HPDE6-E6E7 (cell line): ENCODE data around the gene GPR89B.
A peak's percentile ranks its signal among the peaks of the same experiment; 100 is the strongest.
"Not testable (repeated sequence)": the region's sequence is repeated elsewhere in the genome, so short reads cannot be mapped to it uniquely, and the experiment has no call there.

Experiments
- DNase-seq: peaks from one replicate; pipeline ENCODE4 v3.0.0; 2011; ENCODE audit warnings: missing footprints; ENCODE audit errors: extremely low spot score

GPR89B gene

DNA sequence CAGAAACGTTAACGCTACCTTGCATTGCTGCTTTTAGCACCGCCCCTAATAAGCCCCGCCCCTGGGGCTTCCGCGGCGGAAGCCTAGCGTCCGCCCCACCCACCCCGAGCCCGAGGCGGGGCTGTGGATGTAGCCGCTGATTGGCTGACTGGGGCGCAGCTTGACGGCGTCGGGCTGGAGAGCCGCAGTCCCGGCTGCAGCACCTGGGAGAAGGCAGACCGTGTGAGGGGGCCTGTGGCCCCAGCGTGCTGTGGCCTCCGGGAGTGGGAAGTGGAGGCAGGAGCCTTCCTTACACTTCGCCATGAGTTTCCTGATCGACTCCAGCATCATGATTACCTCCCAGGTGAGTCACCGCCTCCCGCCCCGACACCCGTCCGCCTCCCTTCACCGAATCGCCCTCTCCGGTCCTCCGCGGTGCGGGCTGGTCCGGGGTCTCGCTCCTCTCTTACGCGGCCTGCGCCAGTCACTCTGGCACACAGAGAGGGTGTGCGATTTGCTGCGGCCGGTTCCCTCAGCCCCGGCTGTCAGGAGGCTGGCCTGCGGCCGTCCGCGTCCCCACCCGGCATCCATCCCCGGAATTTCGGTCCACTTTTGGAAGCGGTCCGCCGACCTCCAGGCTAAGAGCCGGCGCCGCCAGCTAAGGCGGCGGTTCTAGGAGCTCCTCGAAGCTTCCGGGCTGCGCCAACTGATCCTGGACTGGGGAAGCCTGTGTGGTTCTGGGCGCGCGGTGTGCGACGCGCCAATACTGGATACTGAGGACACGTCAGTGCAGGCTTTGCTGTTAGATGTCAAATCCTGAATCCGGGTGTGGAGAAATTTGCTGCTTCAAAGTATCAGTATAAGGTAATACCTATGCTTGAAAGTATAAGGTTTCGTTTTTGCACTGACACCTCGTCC, at the start of gene GPR89B:
GPR89B (plus strand) TSS at position 185 of the 897 bp plus-strand sequence; CDS start at position 302, 117 bp downstream.
- DNase-seq, result peak; percentile 66

DNA sequence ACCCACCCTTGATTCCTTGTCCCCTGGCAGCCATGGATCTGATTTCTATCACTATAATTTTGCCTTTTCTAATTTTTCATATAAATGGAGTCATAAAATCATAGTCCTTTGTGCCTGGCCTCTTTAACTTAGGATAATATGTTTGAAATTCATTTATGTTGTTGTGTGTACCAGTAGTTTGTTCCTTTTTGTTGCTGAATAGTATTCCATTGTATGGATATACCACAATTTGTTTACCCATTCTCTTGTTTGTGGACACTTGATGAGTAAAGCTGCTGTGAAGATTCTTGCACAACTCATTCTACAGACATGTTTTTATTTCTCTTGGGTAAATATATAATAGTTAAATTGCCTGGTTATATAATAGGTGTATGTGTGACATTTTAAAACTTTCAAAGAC, 48.3 kb upstream of the GPR89B start:
- DNase-seq, result no peak

DNA sequence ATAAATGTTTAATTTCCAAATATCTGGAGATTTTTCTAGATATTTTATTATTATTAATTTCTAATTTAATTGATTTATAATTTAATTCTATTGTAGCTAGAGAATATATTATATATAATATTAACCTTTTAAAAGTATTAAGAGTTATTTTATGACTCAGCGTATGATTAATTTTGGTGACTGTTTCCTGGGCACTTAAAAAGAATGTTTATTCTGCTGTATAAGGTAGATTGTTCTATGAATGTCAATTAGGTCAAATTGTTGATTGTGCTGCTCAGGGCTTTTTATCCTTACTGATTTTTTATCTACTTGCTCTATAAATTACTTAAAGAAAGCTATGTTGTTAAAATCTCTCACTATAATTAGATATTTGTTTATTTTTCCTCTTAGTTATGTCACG, 45.7 kb upstream of the GPR89B start:
- DNase-seq, result no peak

DNA sequence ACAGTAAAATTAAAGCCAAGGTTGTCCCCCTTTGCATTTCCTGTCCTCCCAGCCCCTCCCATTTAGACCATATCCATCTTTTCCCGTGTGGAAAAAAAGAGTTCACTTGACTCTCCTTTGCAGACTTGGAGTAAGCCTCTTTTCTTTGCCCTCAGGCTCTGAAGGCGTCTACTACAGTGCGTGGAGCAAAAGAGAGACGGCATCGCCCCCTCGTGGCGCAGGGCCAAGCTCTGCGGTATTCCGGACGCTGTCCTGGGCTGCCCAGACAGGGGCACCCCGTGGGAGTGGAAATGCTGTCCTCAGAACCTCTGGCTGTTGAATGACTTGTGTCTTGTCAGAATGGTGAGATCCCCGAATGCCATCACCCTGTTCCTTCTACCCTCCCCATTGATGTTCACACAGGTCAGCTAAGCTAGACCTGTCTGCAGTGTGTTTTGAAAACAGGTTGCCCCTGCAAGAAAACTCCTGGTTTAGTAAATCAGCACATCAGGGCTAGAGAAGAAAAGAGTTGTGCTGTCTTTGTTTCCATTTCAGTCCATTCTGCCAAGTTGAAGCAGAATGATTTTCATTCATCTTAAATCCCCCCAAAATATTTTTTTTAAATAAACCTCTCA, 37.9 kb upstream of the GPR89B start:
- peak; percentile 68 for DNase-seq

DNA sequence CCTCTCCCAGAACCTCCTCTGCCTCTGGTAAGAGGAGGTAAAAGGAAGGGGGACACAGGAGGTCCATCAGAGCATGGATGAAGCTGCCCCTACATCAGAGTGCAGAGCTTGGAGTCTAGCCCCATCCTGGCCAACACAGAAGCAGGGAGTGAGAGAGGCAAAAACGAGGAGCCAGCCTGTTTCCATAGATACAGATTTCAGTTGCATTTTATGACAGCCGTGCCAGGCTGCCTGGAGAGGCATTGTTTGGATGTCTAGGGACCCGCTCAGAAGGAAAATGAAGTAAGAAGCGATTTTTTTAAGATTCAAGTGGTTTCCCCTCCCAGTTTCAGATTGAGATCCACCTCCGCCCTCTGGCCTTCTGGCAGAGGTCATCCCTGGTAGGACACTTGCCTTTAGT, 37.1 kb upstream of the GPR89B start:
- DNase-seq, result no peak

DNA sequence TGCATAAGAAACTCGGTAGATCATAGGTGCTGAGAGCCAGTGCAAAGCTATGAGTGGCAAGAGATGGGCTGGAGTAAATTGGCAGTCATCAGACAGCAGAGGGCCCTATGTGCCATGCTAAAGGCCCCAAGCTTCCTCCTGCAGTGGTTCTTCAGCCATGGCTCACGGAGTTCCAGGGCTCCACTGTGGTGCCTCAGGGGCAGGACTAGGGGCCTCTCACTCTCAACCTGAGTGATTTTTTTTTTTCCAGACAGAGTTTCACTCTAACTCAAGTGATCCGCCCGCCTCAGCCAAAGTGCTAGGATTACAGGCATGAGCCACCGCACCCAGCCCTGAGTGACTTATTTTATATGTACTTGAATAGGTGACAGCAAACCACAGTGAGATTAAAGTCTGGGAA, 36.0 kb upstream of the GPR89B start:
- DNase-seq, result peak; percentile 27

DNA sequence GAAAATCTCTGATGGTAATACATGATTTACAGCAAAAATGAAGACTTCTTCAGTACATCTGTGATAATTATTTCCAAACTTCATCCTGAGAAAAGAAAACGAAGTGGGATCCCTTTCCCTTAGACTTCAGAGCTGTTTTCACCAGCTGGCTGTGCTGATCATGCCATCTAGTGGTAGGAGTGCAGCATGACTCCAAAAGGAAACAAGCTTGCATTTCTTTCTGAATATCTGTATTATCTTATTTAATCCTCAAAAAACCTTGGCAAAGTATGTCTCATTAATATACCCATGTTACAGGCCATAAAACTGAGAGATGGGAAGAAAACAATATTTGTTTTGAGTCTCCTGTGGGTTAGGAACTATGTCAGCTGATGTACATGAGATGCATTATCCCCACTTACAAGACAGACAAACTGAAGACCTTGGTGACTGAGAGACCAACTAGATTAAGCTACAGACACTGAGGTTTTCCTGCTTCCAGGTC, 35.4 kb upstream of the GPR89B start:
- peak; percentile 49 for DNase-seq

DNA sequence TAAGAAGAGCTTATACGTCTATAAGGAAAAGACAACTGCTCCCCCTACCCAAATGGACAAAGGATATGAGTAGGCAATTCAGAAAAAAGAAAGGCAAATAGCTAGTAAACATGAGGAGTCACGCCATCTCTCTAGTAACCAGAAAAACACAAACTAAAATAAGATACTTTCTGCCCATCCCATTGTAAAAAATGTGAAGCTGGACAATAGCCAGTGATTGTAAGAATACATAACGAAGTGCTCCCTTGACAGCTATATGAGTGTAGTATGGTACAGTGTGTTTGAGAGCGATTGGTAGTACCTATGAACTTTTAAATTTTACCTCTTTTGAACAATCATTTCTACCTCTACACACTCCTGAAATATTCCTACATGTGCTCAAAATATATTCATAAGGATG, 33.1 kb upstream of the GPR89B start:
- DNase-seq, result no peak

DNA sequence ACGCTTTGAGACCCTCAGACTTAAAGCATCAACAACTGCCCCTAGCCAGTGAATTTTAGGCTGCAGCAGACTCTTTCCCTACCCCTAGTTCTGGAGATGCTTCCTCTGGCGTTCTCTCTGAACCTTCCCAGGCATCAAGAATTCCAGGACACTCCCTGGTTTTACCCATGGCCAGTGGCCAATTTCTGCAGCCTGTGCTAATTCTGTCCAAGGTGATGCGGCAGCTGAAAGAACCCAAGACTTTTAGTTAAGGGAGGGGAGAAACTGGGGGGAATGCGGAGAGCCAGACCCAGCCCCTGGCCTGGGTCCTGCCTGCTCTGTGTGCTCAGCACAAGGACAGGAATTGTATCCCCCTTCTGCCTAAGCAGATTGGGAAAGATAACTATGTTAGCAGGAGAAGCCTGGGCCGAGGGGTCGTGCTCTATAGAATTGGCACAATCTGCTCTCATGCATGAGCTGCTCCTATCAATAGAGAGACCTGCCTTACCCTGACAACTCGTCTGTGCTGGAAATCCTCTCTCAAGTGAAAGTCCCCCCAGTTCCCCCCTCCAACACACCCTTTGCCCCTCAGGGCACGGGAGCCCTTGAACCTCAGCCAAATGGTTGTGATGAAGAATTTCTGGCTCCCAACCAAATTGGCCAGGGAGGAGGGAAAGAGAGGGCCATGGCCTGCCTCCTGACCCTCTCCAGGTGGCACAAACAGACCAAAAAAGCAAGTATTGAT, 31.0 kb upstream of the GPR89B start:
- no peak for DNase-seq

DNA sequence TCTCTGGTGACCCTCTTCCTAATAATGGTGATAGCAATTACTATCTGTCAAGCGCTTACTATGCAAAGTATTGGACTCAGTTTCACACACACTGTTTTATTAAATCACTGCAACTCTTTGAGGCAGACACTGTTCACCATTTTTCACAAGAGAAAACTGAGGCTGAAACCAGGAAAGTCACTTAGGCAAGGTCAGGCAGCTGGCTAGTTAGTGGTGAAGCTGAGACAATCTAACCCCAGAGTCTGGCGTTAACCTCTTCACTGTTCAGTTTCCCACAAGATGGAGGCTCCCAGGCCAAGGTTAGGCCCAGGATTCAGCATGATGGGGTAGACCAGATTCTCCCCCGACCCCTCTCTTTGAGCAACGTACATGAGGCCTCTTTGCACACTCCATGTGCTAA, 30.4 kb upstream of the GPR89B start:
- DNase-seq, result no peak

DNA sequence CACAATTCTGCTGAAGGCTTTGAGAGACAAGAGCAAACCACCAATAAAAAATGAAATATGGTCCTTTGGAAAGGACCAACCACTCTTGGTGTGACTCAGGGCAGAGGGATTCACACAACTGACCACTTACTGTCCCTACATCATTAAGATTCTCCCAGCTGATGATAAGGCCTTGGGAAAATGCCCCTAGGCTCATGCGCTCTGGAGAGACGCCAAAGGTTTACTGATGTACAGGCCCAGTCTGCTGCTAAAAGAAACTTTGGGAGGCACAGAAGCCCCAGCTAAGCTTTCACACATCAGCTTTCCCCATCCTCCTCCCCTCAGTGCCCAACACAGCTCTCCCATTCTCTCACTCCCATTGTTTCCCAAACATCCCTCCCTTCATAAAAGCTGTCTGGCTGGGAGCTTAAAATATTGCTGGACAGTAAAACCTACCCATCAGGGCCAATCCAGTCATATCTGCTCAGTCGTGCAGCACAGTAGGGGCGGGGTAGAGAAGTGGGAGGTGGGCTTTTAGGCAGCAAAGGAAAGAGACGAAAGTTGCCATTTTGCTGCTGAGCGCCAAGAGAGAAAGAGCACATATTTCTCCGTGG, 25.9 kb upstream of the GPR89B start, which contains the start of gene GJA8:
GJA8 (plus strand) TSS at position 543 of the 593 bp plus-strand sequence. CDS start 5,161 bp downstream, outside the sequence.
- DNase-seq, result no peak

DNA sequence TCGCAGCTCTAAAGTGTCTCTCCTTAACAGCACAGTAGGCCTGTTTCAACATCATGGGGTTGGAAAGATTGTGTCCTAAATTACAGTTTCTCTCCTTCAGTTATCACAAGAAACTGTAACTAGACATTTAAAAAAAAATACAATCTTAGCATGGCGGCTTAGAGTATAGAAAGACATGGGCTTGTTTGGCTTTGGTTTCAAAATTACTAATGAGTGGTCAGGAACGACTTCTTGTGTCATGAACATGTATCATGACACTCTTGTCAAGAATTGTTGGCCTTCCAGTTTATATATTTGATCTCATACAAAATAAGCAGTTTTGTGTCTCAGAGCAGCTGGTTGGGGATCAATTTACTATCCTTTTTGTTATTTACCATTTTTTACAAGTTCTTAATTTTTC, 23.5 kb upstream of the GPR89B start:
- no peak for DNase-seq

DNA sequence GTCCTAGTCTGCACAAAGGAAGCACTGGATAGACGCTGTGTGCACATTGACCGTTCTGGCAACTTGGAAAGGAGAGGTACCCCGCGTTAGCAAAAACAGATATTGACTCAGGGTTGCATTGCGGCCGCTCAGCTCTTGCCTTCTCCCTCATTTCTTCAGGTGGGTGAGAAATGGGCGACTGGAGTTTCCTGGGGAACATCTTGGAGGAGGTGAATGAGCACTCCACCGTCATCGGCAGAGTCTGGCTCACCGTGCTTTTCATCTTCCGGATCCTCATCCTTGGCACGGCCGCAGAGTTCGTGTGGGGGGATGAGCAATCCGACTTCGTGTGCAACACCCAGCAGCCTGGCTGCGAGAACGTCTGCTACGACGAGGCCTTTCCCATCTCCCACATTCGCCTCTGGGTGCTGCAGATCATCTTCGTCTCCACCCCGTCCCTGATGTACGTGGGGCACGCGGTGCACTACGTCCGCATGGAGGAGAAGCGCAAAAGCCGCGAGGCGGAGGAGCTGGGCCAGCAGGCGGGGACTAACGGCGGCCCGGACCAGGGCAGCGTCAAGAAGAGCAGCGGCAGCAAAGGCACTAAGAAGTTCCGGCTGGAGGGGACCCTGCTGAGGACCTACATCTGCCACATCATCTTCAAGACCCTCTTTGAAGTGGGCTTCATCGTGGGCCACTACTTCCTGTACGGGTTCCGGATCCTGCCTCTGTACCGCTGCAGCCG, 20.3 kb upstream of the GPR89B start:
- no peak for DNase-seq

DNA sequence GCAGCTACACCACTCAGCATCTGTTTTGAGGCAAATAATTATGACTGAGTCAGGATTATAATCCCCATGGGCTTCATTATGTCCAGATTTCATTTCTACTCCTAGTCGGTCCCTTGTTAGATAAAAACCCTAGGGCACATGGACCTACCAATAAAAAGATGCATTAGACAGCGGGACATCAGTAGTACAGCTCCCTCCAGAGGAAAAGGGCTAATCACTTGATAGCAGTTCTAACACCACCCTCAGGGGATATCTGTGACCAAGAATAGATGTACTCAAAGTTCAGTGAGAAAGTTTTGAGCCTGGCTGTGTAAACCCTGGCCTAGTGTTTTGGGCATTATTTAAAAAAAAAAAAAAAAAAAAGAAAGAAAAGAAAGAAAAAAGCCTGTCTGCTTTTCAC, 15.7 kb upstream of the GPR89B start:
- no peak for DNase-seq

DNA sequence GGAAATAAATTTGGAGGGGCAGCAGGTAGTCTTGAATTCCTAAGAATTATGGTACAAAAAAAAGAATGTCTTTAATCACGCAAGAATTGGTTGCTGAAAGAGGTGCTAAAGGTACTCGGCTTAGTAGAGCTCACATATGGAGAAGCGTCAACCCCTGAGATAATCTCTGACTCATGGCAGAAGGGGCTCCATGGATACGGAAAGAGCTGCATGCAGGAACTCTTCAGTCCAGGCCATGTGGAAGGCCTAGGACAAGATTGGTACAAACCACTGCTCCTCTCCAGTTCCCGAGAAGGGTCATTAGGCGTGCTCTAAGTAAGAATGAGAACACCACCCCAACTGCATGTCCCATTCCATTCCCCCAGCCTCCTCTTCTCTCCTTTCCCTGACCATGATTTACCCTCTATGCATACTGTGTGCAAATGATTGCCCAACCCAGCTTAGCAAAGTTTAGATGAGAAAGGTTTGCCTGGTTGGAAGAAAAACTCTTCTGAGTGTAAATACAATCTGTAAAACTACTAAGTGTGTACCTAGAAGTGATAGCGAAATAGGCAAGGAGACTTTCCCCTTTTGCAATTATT, 14.8 kb upstream of the GPR89B start:
- no peak for DNase-seq

DNA sequence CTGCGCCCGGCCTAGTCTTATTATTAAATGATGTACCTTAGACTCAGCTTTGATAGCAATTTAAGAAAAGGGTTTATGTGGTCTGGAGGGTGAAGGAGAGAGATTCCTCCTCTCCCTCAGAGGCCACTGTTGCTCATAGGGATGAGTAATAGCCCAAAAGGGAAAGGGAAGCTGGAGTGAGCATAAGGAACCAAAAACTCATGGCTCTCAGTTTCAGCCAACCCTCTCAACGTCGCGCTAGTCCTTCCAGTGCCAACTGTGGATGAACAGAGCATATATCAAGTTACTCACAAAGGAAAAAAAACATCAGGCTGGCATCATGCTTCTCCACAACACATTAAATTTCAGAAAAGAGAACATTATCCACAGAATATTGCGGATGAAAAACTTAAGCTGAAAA, 8.3 kb upstream of the GPR89B start:
- DNase-seq, result no peak

DNA sequence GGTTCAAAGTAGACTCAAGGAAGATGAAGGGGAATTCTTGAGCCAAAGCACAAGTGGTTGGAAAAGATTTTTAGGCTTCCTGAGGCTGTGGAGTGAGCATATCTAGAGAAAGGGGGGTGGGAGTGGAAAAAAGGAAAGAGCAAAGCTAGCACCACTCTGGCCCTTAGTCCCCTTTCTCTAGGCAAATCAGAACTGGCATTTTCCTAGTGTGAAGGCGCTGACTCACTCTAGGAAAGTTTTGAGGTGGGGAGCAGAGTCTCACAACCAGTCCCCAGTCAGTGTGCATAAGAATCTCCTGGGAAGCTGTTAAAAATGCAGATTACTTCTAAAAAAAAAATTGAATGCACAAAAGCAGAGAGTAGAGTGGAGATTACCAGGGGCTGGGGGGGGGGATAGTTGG, 3.4 kb upstream of the GPR89B start:
- DNase-seq, result no peak

DNA sequence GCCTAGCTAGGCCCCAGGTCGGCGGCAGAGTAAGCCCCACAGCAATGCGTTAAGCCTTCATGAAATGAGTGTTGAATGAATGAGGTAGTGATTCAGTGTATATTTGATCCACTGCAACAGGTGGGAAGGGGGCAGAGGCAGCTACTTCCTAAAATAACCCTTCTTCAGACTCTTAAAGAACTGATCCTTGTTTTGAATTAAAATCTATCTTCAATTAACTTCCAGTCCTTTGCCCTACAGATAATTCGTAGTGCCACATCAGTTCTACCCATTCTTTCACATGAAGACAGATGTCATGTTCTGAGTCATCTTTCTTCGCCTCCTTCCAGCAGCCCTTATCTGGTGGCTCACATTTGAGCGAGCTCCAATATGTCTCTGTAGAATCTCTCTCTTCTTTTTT, 1.0 kb upstream of the GPR89B start:
- DNase-seq, result not testable (repeated sequence)

DNA sequence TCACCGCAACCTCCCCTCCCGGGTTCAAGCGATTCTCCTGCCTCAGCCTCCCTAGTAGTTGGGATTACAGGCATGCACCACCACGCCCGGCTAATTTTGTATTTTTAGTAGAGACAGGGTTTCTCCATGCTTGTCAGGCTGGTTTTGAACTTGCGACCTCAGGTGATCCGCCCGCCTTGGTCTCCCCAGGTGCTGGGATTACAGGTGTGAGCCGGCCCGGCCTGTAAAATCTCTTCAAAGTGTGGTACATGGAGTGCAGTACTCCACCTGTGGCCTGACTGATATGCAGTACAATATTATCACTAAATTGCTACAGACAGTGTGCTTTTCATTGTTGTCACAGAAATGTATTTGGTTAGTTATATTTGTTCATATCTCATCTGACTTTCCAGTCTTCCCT, 531 bp upstream of the GPR89B start:
- DNase-seq, result not testable (repeated sequence)

DNA sequence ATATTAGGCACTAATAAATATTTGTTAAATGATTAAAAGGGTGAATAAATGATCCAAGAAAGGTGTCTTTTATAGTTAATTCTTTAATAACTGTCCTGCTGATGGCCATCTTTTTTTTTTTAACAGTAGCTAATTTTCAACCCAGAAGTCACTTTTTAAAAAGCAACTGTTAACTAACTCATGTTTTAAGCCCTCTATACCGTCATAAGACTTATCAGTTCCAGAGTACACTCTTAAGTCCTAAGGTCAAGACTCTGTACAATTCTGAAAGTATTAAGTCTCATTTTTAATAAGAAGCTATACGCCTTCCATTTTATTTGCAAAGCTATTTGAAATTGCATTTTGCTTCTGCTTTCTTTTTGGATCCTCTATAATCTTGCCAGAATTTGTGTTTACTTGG, 2.9 kb downstream of the GPR89B start:
- not testable (repeated sequence) for DNase-seq

DNA sequence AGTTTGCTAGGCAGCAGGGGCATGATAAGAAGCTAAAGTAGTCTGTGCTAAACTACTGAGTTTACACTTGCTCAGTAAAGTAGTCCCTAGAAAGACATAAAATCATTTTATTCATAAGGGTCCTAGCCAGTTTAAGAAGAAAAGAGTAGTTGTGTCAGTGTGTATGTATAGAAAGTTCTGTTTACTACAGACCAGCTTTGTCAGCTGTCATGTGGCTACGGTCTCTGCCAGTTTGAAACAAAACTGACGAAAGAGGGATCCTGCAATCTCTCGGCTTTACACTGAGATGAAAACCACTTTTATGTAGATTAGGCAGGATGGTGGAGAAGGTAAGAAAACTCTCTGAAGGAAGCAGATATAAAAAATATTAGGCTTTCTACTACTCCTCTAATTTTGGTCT, 7.1 kb downstream of the GPR89B start:
- DNase-seq, result not testable (repeated sequence)
